Activated T-cell treated with anti-CD3 and anti-CD28 coated beads, Interleukin-2, amount 50 U/mL, for 24 hours (primary cell): ENCODE measurements around the gene AUP1.
"Not testable (repeated sequence)": the region's sequence is repeated elsewhere in the genome, so short reads cannot be mapped to it uniquely, and the experiment has no call there.

Experiments used
- DNase-seq: peaks from one replicate; pipeline ENCODE4 v3.0.0-alpha.2; 2020
- H3K27ac Mint-ChIP-seq: 2 replicates; pipeline ENCODE4 v1.8.0; 2020; ENCODE audit warnings: mild to moderate bottlenecking, mixed read lengths
- H3K27me3 Mint-ChIP-seq: 2 replicates; pipeline ENCODE4 v1.8.0; 2020; ENCODE audit warnings: mixed read lengths
- H3K36me3 Mint-ChIP-seq: 2 replicates; pipeline ENCODE4 v1.8.0; 2020; ENCODE audit warnings: low read depth, mixed read lengths
- H3K4me1 Mint-ChIP-seq: 2 replicates; pipeline ENCODE4 v1.8.0; 2020; ENCODE audit warnings: low read depth, mixed read lengths
- H3K4me3 Mint-ChIP-seq: 2 replicates; pipeline ENCODE4 v1.8.0; 2020; ENCODE audit warnings: mild to moderate bottlenecking, moderate library complexity, mixed read lengths
- H3K9me3 Mint-ChIP-seq: 2 replicates; pipeline ENCODE4 v1.8.0; 2020; ENCODE audit warnings: mixed read lengths

Gene AUP1

DNA sequence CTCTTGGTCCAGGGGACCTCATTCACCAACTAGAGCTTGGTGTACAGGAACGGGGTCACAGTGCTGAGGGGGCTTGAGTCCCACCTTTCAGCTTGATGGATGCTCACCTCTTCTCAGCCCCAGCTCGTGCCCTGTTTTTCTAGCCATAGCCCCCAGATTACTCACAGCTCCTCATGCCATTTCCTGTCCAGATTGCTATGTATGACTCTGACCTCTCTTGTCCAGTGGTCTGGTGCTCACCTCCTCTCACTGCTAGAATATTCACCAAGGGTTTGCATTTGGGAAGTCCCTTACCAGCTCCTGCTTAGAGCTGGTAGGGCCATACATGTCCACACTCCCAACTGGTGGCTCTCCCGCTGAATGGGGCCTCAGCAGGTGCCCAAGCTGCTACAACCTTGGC is 36.0 kb downstream of the AUP1 start:
- DNase-seq: no peak
- Mint-ChIP-seq H3K9me3 (no peaks in the 10 kb centered on the region), H3K27me3 (peaks cover 13% of the 10 kb centered on the region), H3K36me3 (peaks cover 56% of the 10 kb centered on the region), H3K4me3 (no peak overlapping the region), H3K27ac (no peak overlapping the region), H3K4me1 (peaks cover 12% of the 10 kb centered on the region)

DNA sequence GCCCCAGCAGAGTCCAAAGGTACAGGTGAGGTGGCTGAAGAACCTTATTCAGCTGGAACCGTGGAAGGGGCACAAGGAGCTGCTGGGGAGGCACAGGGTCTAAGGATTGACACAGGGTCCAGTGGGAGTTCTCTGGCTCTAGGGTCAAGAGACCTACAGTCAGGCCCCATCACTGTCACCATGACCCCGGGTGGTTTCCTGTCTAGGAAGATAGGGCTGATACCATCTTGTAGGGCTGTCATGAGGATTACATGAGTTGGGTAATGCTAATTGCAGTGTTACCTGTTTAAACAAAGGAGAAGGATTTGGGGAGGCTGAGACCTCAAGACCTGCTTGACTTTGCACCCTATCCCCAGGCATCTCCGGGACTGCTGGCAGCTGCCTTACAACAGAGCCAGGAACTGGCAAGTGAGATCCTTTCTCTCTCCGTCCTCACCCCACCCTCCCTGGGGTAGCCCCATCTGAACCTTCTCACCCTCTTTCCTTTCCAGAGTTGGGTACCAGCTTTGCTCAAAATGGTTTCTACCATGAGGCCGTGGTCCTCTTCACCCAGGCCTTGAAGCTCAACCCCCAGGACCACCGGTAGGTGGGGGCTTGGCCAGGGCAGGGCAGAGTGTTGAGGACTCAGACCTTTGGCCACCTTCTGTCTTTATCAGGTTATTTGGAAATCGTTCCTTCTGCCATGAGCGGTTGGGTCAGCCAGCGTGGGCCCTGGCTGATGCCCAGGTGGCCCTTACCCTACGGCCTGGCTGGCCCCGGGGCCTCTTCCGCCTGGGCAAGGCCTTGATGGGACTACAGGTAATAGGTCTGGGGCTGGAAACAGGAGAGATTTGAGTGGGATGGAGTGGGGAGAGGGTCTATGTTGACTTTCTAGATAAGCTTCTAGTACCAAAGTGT is 37.6 kb downstream of the AUP1 start:
- peaks cover 1% of the 10 kb centered on the region for H3K4me1 Mint-ChIP-seq
- H3K4me3 Mint-ChIP-seq: no peak overlapping the region
- peaks cover 64% of the 10 kb centered on the region for H3K36me3 Mint-ChIP-seq
- H3K27me3 Mint-ChIP-seq: no peaks in the 10 kb centered on the region
- H3K27ac Mint-ChIP-seq: no peak overlapping the region
- no peaks in the 10 kb centered on the region for H3K9me3 Mint-ChIP-seq
- DNase-seq: no peak

DNA sequence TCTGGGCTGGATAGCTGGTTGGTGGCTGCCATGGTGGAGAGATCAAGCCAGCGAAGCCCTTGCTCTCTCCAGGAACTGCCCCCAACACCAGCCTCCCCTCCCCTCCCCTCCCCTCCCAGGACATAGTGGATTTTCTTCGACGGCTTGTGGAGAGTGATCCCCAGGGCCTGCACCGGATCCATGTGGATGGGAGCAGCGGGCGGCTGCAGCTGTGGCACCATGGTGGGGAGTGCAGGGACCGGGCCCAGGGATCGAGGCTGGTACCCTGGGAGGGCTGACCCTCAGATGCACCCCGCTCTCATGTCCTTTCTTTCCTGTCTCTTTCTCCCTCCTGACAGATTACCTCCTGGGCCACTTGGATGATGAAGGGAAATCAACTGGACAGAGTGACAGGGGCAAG is 39.6 kb downstream of the AUP1 start:
- Mint-ChIP-seq H3K9me3 (no peaks in the 10 kb centered on the region), H3K36me3 (peaks cover 78% of the 10 kb centered on the region), H3K27me3 (no peaks in the 10 kb centered on the region), H3K27ac (no peak overlapping the region), H3K4me1 (peaks cover 7% of the 10 kb centered on the region), H3K4me3 (no peak overlapping the region)
- DNase-seq: no peak

DNA sequence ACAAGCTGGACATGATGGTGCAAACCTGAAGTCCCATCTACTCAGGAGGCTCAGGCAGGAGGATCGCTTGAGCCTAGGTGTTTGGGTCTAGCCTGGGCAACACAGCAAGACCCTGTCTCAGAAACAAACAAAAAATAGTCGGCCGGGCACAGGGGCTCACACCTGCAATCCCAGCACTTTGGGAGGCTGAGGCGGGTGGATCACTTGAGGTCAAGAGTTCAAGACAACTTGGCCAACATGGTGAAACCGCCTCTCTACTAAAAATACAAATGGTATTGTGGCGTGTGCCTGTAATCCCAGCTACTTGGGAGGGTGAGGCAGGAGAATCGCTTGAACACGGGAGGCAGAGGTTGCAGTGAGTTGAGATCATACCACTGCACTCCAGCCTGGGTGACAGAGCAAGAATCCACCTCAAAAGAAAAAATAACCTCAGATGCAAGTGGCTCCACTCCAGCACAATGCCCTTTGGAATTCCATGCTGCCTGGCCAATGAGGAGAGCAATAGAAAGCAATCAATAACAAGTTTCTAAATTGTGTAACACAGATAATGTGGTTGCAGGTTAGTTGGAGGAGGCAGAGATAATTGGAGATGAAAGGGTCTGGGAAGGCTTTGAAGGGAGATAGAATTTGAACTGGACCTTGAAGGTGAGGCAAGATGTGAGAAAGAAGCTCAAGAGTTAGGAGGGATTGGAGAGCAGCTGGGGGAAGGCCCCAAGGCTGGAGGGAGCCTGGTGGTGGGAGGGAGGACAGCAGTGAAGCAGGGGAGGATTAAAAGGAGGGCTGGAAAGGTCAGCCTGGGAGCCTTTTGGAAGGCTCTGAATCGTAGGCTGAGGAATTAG is 40.6 kb downstream of the AUP1 start:
- H3K4me1 Mint-ChIP-seq: peaks cover 10% of the 10 kb centered on the region
- no peaks in the 10 kb centered on the region for H3K27me3 Mint-ChIP-seq
- no peak overlapping the region for H3K27ac Mint-ChIP-seq
- no peak overlapping the region for H3K4me3 Mint-ChIP-seq
- H3K36me3 Mint-ChIP-seq: peaks cover 74% of the 10 kb centered on the region
- no peak for DNase-seq
- no peaks in the 10 kb centered on the region for H3K9me3 Mint-ChIP-seq

DNA sequence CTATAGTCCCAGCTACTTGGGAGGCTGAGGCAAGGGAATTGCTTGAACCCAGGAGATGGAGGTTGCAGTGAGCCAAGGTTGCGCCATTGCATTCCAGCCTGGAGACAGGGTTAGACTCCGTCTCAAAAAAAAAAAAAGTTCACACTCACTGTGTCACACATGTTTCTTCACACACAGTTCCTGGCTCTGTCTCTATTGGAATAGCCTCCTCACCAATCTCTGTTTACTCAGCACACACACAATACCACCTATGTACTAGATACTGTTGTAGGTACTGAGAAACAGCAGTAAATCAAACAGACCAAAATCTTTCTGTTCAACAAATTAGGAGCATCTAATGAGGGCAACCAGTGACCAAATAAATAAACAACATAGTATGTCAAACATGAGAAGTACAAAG is 43.4 kb downstream of the AUP1 start:
- peaks cover 24% of the 10 kb centered on the region for H3K4me1 Mint-ChIP-seq
- H3K9me3 Mint-ChIP-seq: no peaks in the 10 kb centered on the region
- no peak for DNase-seq
- no peak overlapping the region for H3K27ac Mint-ChIP-seq
- H3K36me3 Mint-ChIP-seq: peaks cover 66% of the 10 kb centered on the region
- H3K4me3 Mint-ChIP-seq: no peak overlapping the region
- H3K27me3 Mint-ChIP-seq: no peaks in the 10 kb centered on the region

DNA sequence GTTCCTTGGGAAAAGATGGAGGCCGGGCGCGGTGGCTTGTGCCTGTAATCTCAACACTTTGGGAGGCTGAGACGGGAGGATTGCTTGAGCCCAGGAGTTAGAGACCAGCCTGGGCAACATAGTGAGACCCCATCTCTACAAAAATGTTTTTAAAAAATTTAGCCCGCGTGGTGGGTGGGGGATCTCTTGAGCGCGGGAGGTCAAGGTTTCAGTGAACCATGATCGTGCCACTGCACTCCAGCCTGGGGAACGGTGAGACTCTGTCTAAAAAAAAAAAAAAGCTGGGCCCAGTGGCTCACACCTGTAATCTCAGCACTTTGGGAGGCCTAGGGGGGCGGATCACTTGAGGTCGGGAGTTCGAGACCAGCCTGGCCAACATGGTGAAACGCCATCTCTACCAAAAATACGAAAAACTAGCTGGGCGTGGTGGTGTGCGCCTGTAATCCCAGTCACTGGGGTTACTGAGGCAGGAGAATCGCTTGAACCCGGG is 45.8 kb downstream of the AUP1 start:
- H3K27ac Mint-ChIP-seq: peak overlapping the region; percentile 100
- not testable (repeated sequence) for H3K27me3 Mint-ChIP-seq, H3K9me3 Mint-ChIP-seq, DNase-seq
- H3K4me3 Mint-ChIP-seq: peak overlapping the region; percentile 99
- peaks cover 67% of the 10 kb centered on the region for H3K36me3 Mint-ChIP-seq
- H3K4me1 Mint-ChIP-seq: peaks cover 41% of the 10 kb centered on the region

DNA sequence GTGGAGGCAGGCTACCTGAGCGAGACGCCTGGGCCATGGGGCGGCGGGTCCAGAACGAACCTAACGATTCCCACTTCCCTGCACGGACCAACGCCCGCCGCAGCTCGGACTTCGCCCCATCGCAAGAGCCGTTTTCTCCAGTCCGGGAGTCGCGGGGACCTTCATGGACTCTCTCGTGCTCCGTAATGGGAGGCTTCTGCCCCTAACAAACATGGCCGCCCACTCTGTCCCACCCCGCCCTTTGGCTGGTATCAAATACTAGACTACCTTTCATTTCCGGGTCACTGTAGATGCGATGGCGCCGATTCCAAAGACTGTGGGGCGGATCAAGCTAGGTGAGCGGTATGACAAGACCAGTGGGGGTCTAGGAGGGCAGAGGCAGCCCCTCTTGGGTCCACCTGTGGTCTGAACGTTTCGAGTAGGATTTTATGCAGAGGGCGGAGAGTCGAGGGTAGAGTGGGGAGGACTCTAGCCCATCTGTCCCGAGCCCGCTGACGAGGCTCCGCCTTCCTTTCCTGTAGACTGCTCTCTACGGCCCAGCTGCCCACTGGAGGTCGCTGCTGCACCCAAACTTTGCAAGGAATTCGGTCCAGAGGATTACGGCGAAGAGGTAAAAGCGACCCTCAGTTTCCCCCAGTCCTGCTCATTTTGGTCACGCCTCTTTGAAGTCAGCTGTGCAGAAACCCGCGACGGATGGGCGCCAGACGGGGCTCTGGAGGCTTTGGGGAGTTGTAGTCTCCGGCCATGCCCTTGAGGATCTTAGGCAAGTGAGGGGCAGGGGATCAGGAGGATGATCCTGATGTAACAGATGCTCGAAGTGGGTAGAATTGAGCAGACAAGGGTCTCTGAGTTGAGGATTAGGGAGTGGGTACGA is 46.5 kb downstream of the AUP1 start, which contains the start of the genes CCDC142 and TTC31:
Gene CCDC142 (minus strand): TSS at position 198 of the 874 bp plus-strand sequence. CDS start 161 bp downstream, at position 37.
Gene TTC31 (plus strand): TSS at position 281 of the 874 bp plus-strand sequence. CDS start 15 bp downstream, at position 296.
- H3K4me3 Mint-ChIP-seq: peak within 1 kb of the TSS; percentile 99
- DNase-seq: peak; percentile 93
- H3K4me1 Mint-ChIP-seq: peaks cover 41% of the 10 kb centered on the region
- peak within 1 kb of the TSS; percentile 100 for H3K27ac Mint-ChIP-seq
- H3K27me3 Mint-ChIP-seq: no peaks in the 10 kb centered on the region
- peaks cover 64% of the 10 kb centered on the region for H3K36me3 Mint-ChIP-seq
- H3K9me3 Mint-ChIP-seq: no peaks in the 10 kb centered on the region

DNA sequence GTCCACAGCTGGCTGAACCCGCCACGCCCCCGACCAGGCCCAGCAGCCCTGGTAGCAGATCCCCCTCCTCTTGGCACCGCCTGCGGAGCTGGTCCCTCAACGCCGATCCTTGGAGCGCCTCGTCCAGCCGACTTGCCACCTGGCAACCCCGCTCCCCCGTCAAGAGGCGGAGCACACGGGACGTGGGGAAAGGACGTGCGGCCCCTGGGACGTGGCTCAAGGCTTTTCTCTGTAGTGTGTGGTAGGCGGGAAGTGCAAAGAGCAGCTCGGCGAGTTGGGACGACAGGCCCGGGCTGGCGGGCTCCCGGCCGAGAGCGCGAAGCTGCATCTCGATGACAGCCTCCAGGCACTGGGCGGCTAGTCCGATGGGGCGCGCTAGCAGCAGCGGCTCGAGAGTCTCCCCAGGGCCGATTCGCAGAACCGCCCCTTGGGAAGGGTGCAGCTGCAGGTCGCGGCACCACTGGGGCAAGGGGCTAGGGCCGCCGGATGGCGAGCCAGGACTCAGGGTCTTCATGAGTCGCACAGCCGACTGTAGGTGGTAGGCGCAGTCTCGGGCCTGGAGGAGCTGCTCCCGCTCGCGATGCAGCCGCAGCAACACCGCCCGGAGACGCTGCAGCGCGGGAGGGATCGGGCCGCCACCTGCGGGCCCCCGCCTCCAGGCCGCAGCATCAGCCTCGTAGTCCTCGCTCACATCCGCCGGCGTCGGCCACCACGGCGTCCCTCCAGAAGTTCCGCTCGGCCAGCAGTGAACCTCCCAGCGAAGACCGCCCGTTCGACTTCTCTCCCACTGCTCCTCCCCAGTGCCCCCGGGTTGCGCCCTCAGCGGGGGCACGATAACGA is 47.3 kb downstream of the AUP1 start:
- peak overlapping the region; percentile 99 for H3K4me3 Mint-ChIP-seq
- no peaks in the 10 kb centered on the region for H3K27me3 Mint-ChIP-seq
- H3K9me3 Mint-ChIP-seq: no peaks in the 10 kb centered on the region
- H3K36me3 Mint-ChIP-seq: peaks cover 67% of the 10 kb centered on the region
- peaks cover 41% of the 10 kb centered on the region for H3K4me1 Mint-ChIP-seq
- peak overlapping the region; percentile 100 for H3K27ac Mint-ChIP-seq
- no peak for DNase-seq

DNA sequence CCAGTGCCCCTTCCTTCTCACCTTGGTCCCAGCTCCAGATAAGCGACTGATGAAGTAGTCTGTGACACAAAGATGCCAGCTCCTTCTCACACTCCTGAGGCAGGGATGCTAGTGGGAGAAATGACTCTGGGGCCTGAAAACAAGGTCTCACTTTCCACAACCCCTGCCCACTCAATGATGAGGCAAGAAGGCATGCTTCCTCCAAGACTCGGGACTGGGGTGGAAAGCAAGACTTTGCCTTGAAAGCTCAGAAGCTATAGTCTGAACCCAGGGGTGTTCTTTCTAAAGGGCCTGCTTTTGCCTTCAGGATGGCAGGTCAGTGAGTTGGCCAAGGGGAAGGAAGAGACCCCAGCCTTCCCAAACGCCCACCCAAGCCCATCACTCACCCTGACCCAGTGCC is 48.1 kb downstream of the AUP1 start:
- H3K4me1 Mint-ChIP-seq: peaks cover 39% of the 10 kb centered on the region
- no peak for DNase-seq
- H3K36me3 Mint-ChIP-seq: peaks cover 67% of the 10 kb centered on the region
- peak overlapping the region; percentile 30 for H3K27ac Mint-ChIP-seq
- H3K9me3 Mint-ChIP-seq: no peaks in the 10 kb centered on the region
- H3K27me3 Mint-ChIP-seq: no peaks in the 10 kb centered on the region
- peak overlapping the region; percentile 99 for H3K4me3 Mint-ChIP-seq
